Left forelimb (tissue), 1 donor: ENCODE measurements around the gene SCO2.

ENCODE experiments used
- DNase-seq: peaks from one replicate; pipeline ENCODE4 v3.0.0-alpha.2; 2018; ENCODE audit warnings: low spot score

SCO2 gene

GRCh38 chr22:50525104-50525857, at the start of gene SCO2:
Gene SCO2 (minus strand): TSS chr22:50525598. CDS start chr22:50524411, 1,187 bp downstream.
- DNase-seq, result peak; percentile 99

GRCh38 chr22:50574383-50574755, 49.0 kb upstream of the SCO2 start:
- DNase-seq, result no peak

- DNase-seq, result no peak
Measured at GRCh38 chr22:50573491-50574382, 48.3 kb upstream of the SCO2 start.

- no peak for DNase-seq
Measured at GRCh38 chr22:50572965-50573364, 47.6 kb upstream of the SCO2 start.

GRCh38 chr22:50571264-50572175, 46.1 kb upstream of the SCO2 start:
- no peak for DNase-seq

GRCh38 chr22:50570861-50571260, 45.5 kb upstream of the SCO2 start:
- DNase-seq, result no peak

- no peak for DNase-seq
Measured at GRCh38 chr22:50569896-50570535, 44.6 kb upstream of the SCO2 start.

GRCh38 chr22:50569041-50569459, 43.7 kb upstream of the SCO2 start:
- no peak for DNase-seq

- DNase-seq, result no peak
Measured at GRCh38 chr22:50568626-50569025, 43.2 kb upstream of the SCO2 start.

- DNase-seq, result no peak
Measured at GRCh38 chr22:50567721-50568252, 42.4 kb upstream of the SCO2 start.

GRCh38 chr22:50564289-50564688, 38.9 kb upstream of the SCO2 start:
- DNase-seq, result no peak

- no peak for DNase-seq
Measured at GRCh38 chr22:50563413-50564160, 38.2 kb upstream of the SCO2 start.

- DNase-seq, result peak; percentile 95
Measured at GRCh38 chr22:50562523-50563412, 37.4 kb upstream of the SCO2 start, which contains the start of gene SYCE3. Gene SYCE3 (minus strand): TSS chr22:50562919. CDS start chr22:50556405, 6,514 bp downstream.

- DNase-seq, result no peak
Measured at GRCh38 chr22:50561401-50562358, 36.3 kb upstream of the SCO2 start.

- no peak for DNase-seq
Measured at GRCh38 chr22:50560034-50560433, 34.6 kb upstream of the SCO2 start.

- no peak for DNase-seq
Measured at GRCh38 chr22:50556703-50557102, 31.3 kb upstream of the SCO2 start.

GRCh38 chr22:50553310-50553709, 27.9 kb upstream of the SCO2 start:
- DNase-seq, result no peak

GRCh38 chr22:50551160-50551752, 25.9 kb upstream of the SCO2 start:
- DNase-seq, result no peak
